PC-3 (cell line): ENCODE data around the gene B4GALNT4. TPM values are rescaled to one million over a fixed set of nuclear protein-coding genes. Genes with fewer than 3 reads are reported as not detected.

ENCODE experiments used
- ATAC-seq: fragments of 200-7000 bp; cut with Tn5 transposase; 2 replicates; pipeline ENCODE4 v1.9.1; 2020; ENCODE audit warnings: mild to moderate bottlenecking, moderate library complexity
- BruUV-seq: library from RNA; stranded (reverse); fragments of 400-500 nt; replicated peaks from 2 replicates; lab custom pipeline; 2021; lab: Mats Ljungman, UMichigan
- CTCF ChIA-PET: fragments of 300-600 bp; sonication (Branson Sonifier 250); formaldehyde crosslinking; loops from one replicate; lab custom pipeline; 2022; ENCODE audit warnings: antibody characterized with exemption; lab: Charles Lee
- POLR2A ChIA-PET: fragments of 300-600 bp; sonication (Branson Sonifier 250); formaldehyde crosslinking; loops from one replicate; lab custom pipeline; 2022; ENCODE audit warnings: antibody characterized with exemption; ENCODE audit not compliant: unreplicated experiment; lab: Charles Lee
- DNase-seq: peaks from one replicate; pipeline ENCODE4 v3.0.0-alpha.2; 2015
- H2AFZ ChIP-seq: fragments of 300-600 bp; sonication (generic); 2 replicates; pipeline ENCODE4 v1.6.0; 2016; ENCODE audit warnings: antibody characterized with exemption, low read length
- H3F3A ChIP-seq: fragments of 300-600 bp; sonication (generic); one replicate; pipeline ENCODE4 v1.6.0; 2017; ENCODE audit warnings: antibody characterized with exemption, low read length, control low read depth, mild to moderate bottlenecking; ENCODE audit not compliant: unreplicated experiment
- H3K27ac ChIP-seq: fragments of 300-600 bp; sonication (generic); 2 replicates; pipeline ENCODE4 v1.5.1; 2016; ENCODE audit warnings: mild to moderate bottlenecking, low read length
- H3K27me3 ChIP-seq: fragments of 300-600 bp; sonication (generic); 2 replicates; pipeline ENCODE4 v1.6.1; 2016; ENCODE audit warnings: low read length, mixed read lengths
- H3K36me3 ChIP-seq: fragments of 300-600 bp; sonication (generic); 2 replicates; pipeline ENCODE4 v1.6.1; 2016; ENCODE audit warnings: low read depth, mixed run types, low read length, mixed read lengths
- H3K4me1 ChIP-seq: fragments of 300-600 bp; sonication (generic); 2 replicates; pipeline ENCODE4 v1.5.1; 2016; ENCODE audit warnings: low read length; ENCODE audit not compliant: insufficient read depth
- H3K4me2 ChIP-seq: fragments of 300-600 bp; sonication (generic); 2 replicates; pipeline ENCODE4 v1.6.0; 2016; ENCODE audit warnings: low read length
- H3K4me3 ChIP-seq: fragments of 300-600 bp; sonication (generic); 2 replicates; pipeline ENCODE4 v1.5.1; 2016; ENCODE audit warnings: mild to moderate bottlenecking, low read length, mixed read lengths
- H3K79me2 ChIP-seq: fragments of 300-600 bp; sonication (generic); 2 replicates; pipeline ENCODE4 v1.6.1; 2017; ENCODE audit warnings: low read length, mixed read lengths
- H3K9ac ChIP-seq: fragments of 300-600 bp; sonication (generic); 2 replicates; pipeline ENCODE4 v1.6.0; 2016; ENCODE audit warnings: mild to moderate bottlenecking, low read length
- H3K9me2 ChIP-seq: fragments of 300-600 bp; sonication (generic); replicated peaks from 2 replicates; pipeline ENCODE4 v1.6.1; 2016; ENCODE audit warnings: mixed run types, low read length, mixed read lengths
- H3K9me3 ChIP-seq: fragments of 300-600 bp; sonication (generic); 2 replicates; pipeline ENCODE4 v1.6.1; 2016; ENCODE audit warnings: low read length, mixed read lengths
- H4K20me1 ChIP-seq: fragments of 300-600 bp; sonication (generic); 2 replicates; pipeline ENCODE4 v1.6.1; 2016; ENCODE audit warnings: low read length, mixed read lengths
- EZH2 ChIP-seq: fragments of 300-600 bp; sonication (generic); IDR thresholded peaks from one replicate; pipeline ENCODE4 v1.6.1; 2017; ENCODE audit warnings: antibody characterized with exemption, mild to moderate bottlenecking, low read length; ENCODE audit not compliant: unreplicated experiment
- EZH2phosphoT487 ChIP-seq: fragments of 300-600 bp; sonication (generic); IDR thresholded peaks from 2 replicates; pipeline ENCODE4 v1.6.1; 2018; ENCODE audit warnings: mild to moderate bottlenecking, antibody characterized with exemption, low read length, borderline replicate concordance
- intact Hi-C: fragments of 100-400 bp; cut with micrococcal nuclease; formaldehyde crosslinking; loops from 2 replicates; pipeline ENCODE4 v1.9.0; 2023
- total RNA-seq: library from RNA; depleted of rRNA; stranded (reverse); fragments of >200 nt; gene quantifications from 2 replicates; pipeline ENCODE4 v1.2.3, GENCODE V29; 2014
- TF ChIP-seq, protein P1 (sequence below): fragments of 300-600 bp; sonication (generic); conservative IDR thresholded peaks from 2 replicates; pipeline ENCODE4 v1.5.1; 2017; ENCODE audit warnings: antibody characterized with exemption, low read depth, mild to moderate bottlenecking, low read length

Gene B4GALNT4
- total RNA-seq, 1 experiment from 2014 or later, result 52.9 TPM

GRCh38 chr11:416757-417621 is 47.7 kb downstream of the B4GALNT4 start:
- Histone ChIP-seq H3K4me3 (peak overlapping the region; percentile 80), H3F3A (no peaks in the 10 kb centered on the region), H3K27me3 (no peaks in the 10 kb centered on the region), H3K36me3 (no peaks in the 10 kb centered on the region), H3K27ac (peak overlapping the region; percentile 26; the same call in 1 of the 2 replicates), H3K4me2 (peak overlapping the region; percentile 98), H4K20me1 (no peaks in the 10 kb centered on the region), H2AFZ (peak overlapping the region; percentile 82), H3K9me3 (no peaks in the 10 kb centered on the region), H3K4me1 (peaks cover 27% of the 10 kb centered on the region), H3K79me2 (peaks cover 25% of the 10 kb centered on the region), H3K9me2 (no peaks in the 10 kb centered on the region), H3K9ac (peak overlapping the region; percentile 56)
- ChIA-PET CTCF (interaction anchor here (0.6 to 1.5 kb wide), 2 partner anchors 10 to 31 kb away, joined by 4 to 8 read pairs; no protein-coding TSS in a partner anchor), POLR2A (no interaction called here)
- TF ChIP-seq EZH2 (no peak), EZH2phosphoT487 (peak; percentile 43; the same call in 1 of the 2 replicates)
- intact Hi-C loops, result no loop called here
- DNase-seq (peak; percentile 79), ATAC-seq (peak; percentile 53)
- BruUV-seq, result no TSS peak

- Histone ChIP-seq H3K4me3 (peak overlapping the region; percentile 80), H4K20me1 (no peaks in the 10 kb centered on the region), H3K27ac (no peak overlapping the region), H3K36me3 (no peaks in the 10 kb centered on the region), H2AFZ (0 out of 2 replicates have a peak overlapping the region, but pooled peaks have one; percentile 14), H3K9me2 (no peaks in the 10 kb centered on the region), H3K27me3 (no peaks in the 10 kb centered on the region), H3K4me2 (peak overlapping the region; percentile 98), H3F3A (no peaks in the 10 kb centered on the region), H3K4me1 (peaks cover 27% of the 10 kb centered on the region), H3K9ac (no peak overlapping the region), H3K9me3 (no peaks in the 10 kb centered on the region), H3K79me2 (peaks cover 23% of the 10 kb centered on the region)
- CTCF ChIA-PET, result no interaction called here
- BruUV-seq, result no TSS peak
- POLR2A ChIA-PET, result no interaction called here
- TF ChIP-seq EZH2phosphoT487 (no peak), EZH2 (no peak)
- TF ChIP-seq, protein P1, sequence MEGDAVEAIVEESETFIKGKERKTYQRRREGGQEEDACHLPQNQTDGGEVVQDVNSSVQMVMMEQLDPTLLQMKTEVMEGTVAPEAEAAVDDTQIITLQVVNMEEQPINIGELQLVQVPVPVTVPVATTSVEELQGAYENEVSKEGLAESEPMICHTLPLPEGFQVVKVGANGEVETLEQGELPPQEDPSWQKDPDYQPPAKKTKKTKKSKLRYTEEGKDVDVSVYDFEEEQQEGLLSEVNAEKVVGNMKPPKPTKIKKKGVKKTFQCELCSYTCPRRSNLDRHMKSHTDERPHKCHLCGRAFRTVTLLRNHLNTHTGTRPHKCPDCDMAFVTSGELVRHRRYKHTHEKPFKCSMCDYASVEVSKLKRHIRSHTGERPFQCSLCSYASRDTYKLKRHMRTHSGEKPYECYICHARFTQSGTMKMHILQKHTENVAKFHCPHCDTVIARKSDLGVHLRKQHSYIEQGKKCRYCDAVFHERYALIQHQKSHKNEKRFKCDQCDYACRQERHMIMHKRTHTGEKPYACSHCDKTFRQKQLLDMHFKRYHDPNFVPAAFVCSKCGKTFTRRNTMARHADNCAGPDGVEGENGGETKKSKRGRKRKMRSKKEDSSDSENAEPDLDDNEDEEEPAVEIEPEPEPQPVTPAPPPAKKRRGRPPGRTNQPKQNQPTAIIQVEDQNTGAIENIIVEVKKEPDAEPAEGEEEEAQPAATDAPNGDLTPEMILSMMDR, result no peak
- intact Hi-C loops, result no loop called here
- ATAC-seq, result no peak
- no peak for DNase-seq
Observed at GRCh38 chr11:417652-418342, 48.5 kb downstream of the B4GALNT4 start.
